SKM-1 (cell line): ENCODE results near the gene PARK7.

ENCODE experiments used
- DNase-seq: peaks from one replicate; lab custom pipeline; 2025; ENCODE audit not compliant: unreplicated experiment; lab: John Stamatoyannopoulos, UW

The PARK7 gene

DNA sequence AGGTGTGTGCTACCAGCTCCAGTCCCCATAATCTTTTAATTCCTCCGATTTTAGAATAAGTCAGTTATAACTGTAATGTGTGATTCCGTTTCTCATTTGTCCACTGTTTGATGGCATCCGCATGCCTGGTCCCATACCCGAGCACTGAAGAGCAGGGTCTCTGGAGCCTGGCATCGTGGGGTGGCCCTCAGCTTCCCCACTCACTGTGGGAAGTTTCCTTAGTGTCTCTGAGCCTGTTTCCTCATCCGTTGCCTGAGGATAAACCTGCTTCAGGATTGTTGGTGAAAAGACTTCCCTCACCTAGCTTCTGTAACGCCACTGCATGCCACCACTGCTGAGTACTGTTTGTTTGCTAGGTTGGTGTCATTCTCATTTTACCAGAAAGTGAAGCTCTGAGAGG, 19.5 kb downstream of the PARK7 start:
- no peak for DNase-seq

DNA sequence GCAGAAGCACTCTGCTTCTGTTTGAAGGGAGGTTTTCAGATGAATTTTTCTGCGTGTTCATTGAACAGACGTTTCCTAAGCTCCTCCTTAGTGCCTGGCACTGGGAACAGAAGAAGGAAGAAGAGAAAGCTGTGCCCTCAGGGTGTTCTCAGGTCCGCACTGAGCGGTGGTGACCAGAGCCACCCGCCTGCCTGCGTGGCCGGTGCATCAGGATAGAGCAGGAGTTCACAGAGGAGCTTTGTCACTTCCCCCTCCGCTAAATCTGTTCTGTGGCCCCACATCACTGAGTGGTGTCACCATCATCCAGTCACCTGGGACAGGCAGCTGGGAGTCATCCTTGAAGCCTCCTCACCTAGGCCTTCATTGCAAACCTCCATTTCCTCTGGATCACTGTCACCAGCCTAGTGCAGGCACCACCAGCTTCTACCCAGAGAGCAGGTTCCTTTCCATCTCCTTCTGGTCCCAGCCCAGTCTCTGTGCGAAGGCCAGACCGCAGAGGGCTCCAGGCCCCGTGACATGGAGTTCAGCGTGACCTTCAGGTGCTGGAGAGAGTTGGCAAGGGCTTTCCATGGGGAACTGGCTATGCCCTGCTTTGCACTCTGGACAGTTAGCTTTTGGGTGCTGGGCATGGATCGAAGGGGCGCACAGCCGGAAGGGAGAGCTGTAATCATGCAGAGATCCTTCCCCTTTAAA, 21.7 kb downstream of the PARK7 start:
- DNase-seq = no peak

DNA sequence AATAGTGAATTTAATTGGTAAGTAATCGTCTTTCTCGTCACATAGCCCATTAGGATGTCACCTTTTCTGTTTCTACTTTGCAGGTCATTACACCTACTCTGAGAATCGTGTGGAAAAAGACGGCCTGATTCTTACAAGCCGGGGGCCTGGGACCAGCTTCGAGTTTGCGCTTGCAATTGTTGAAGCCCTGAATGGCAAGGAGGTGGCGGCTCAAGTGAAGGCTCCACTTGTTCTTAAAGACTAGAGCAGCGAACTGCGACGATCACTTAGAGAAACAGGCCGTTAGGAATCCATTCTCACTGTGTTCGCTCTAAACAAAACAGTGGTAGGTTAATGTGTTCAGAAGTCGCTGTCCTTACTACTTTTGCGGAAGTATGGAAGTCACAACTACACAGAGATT, 23.3 kb downstream of the PARK7 start:
- no peak for DNase-seq

GRCh38 chr1:7985851-7986612, 24.5 kb downstream of the PARK7 start:
- DNase-seq = no peak

DNA sequence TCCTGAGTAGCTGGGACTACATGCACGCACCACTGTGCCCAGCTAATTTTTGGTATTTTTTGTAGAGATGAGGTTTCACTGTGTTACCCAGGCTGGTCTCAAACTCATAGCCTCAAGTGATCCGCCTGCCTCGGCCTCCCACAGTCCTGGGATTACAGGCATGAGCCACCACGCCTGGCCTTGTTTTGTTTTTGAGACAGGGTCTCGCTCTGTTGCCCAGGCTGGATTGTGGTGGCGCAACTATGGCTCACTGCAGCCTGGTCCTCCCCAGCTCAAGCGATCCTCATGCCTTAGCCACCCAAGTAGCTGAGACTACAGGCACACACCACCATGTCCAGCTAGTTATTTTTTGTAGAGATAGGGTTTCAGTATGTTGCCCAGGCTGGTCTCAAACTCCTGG, 26.0 kb downstream of the PARK7 start:
- DNase-seq = no peak

GRCh38 chr1:7988576-7988975, 27.1 kb downstream of the PARK7 start:
- DNase-seq = no peak

DNA sequence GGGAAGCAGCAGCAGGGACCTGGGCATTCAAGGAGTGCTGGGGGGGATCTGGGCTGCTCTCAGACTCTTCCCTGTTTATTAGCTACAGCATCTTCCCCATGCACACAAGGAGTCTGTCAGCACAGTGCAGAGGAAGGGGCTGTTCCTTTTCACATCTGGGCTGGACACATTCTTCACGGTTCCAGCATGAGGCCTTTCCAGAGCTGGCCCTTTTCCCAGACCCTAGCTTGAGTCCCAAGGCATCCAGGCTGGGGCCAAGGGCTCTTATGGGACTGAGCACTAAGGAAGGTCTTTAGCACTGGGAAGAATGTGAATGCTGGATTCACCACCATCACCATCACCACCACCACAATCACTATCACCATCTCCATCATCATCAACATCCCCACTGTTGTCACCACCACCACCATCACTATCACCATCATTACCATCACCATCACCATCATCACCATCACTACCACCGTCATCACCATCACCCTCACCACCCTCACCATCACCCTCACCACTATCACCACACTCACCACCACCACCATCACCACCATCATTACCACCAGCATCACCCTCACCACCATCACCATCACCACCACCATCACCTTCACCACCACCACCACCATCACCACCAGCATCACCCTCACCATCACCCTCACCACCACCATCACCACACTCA, 28.4 kb downstream of the PARK7 start:
- no peak for DNase-seq

- DNase-seq = no peak
Observed at GRCh38 chr1:7991504-7992440, 30.3 kb downstream of the PARK7 start.

DNA sequence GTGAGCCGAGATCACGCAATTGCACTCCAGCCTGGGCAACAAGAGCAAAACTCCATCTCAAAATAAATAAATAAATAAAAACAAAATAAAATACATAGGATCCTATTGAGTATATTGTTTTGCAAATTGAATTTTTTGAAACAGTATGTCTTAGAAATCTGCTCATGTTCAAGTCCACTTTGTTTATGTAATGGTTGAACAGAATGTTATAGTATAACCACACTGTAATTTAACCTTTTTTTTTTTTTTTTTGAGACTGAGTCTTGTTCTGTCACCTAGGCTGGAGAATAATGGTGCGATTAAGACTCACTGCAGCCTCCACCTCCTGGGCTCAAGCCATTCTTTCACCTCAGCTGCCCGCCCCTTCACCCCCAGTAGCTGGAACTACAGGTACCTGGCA, 31.4 kb downstream of the PARK7 start:
- DNase-seq = no peak

- no peak for DNase-seq
Observed at GRCh38 chr1:7993593-7994479, 32.3 kb downstream of the PARK7 start.

DNA sequence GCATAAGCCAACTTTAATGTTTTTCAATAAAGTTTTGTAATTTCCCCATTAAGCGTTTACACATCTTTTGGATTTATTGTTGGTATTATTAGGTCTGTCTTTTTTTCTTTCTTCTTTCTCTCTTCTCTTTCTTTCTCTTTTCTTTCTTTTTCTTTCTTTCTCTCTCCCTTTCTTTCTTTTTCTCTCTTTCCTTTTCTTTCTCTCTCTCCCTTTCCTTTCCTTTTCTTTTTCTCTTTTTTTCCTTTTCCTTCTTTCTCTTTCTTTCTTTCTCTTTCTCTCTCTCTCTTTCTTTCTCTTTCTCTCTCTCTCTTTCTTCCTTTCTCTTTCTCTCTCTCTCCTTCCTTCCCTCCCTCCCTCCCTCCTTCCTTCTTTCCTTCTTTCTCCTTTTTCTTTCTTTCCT, 33.3 kb downstream of the PARK7 start:
- DNase-seq = no peak

GRCh38 chr1:7995437-7995836, 33.9 kb downstream of the PARK7 start:
- DNase-seq = no peak

GRCh38 chr1:8002329-8002910, 40.9 kb downstream of the PARK7 start:
- DNase-seq = no peak

DNA sequence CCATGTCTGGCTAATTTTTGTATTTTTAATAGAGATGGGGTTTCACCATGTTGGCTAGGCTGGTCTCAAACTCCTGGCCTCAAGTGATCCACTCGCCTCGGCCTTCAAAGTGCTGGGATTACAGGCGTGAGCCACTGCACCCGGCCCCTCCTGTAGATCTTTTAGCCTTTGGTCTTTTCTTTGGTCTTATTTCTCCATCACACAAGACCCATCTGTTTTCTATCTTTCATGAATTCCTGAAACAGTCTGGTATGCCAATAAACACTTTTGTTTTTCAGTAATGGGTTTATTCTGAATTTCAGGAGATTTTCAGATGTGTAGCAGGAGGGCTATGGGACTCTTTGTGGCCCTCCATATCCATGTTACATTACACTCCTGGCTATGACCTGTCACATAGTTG, 41.4 kb downstream of the PARK7 start:
- no peak for DNase-seq

GRCh38 chr1:8003438-8004112, 42.1 kb downstream of the PARK7 start:
- DNase-seq = no peak

GRCh38 chr1:8004113-8004802, 42.7 kb downstream of the PARK7 start:
- DNase-seq = no peak

DNA sequence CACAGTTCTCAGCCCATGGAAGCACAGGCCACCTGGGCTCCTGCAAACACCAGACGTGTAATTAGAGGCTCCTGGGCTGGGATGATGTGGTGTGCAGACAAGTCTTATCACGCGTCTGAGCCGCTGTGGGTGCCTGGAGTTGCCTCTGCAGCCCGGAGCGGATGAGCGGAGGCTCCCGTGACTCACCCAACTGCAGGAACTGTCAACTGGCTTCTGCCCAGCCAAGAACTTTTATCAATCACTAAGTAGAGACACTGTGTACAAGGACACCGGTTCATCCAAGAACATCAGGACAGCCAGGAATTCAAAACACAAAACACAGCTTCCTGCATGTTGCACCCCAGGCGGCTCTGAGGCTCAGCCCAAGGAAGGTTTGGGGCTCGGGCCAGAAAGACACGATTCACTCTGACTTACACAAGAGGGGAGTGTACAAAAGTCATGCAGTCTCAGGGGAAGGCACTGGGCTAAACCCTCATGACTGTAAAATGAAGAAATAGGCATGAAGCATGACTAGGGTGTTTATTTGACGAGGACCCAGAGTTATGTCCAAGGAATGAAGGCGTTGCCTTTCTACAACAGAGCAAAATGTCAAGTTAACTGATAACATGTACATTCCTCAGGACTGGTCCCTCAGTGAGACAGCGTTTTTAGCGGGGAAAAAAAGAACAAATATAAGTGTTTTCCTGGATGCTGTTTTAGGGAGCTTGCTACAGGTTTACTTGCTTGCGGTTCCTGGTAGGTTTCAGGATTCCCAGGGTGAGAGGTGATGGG, 43.5 kb downstream of the PARK7 start:
- no peak for DNase-seq
